Measurements from ENCODE around the gene PADI1.

Gene PADI1

GRCh38 chr1:17183388-17184160 lies 21.4 kb upstream of the PADI1 start:
- DNase-seq, result no peak

- DNase-seq, result no peak
Measured at GRCh38 chr1:17184161-17184665, 20.7 kb upstream of the PADI1 start.

GRCh38 chr1:17184822-17185484 lies 20.0 kb upstream of the PADI1 start:
- DNase-seq, result no peak

GRCh38 chr1:17185485-17185860 lies 19.5 kb upstream of the PADI1 start:
- no peak for DNase-seq

- DNase-seq, result no peak
Measured at GRCh38 chr1:17186216-17186909, 18.6 kb upstream of the PADI1 start.

GRCh38 chr1:17187051-17187450 lies 17.9 kb upstream of the PADI1 start:
- DNase-seq, result no peak

GRCh38 chr1:17188217-17188616 lies 16.7 kb upstream of the PADI1 start:
- DNase-seq, result no peak

GRCh38 chr1:17188889-17189631 lies 15.9 kb upstream of the PADI1 start:
- no peak for DNase-seq

GRCh38 chr1:17189632-17189990 lies 15.3 kb upstream of the PADI1 start:
- no peak for DNase-seq

GRCh38 chr1:17190010-17190995 lies 14.6 kb upstream of the PADI1 start:
- DNase-seq, result no peak

GRCh38 chr1:17191990-17192242 lies 13.0 kb upstream of the PADI1 start:
- DNase-seq, result no peak

- DNase-seq, result no peak
Measured at GRCh38 chr1:17192394-17193221, 12.3 kb upstream of the PADI1 start.

GRCh38 chr1:17193222-17194132 lies 11.5 kb upstream of the PADI1 start:
- no peak for DNase-seq

- DNase-seq, result no peak
Measured at GRCh38 chr1:17194133-17194475, 10.8 kb upstream of the PADI1 start.

- DNase-seq, result no peak
Measured at GRCh38 chr1:17194615-17195528, 10.1 kb upstream of the PADI1 start.

- no peak for DNase-seq
Measured at GRCh38 chr1:17195731-17196130, 9.2 kb upstream of the PADI1 start.

- DNase-seq, result no peak
Measured at GRCh38 chr1:17196496-17197185, 8.3 kb upstream of the PADI1 start.

- DNase-seq, result no peak
Measured at GRCh38 chr1:17197696-17198095, 7.2 kb upstream of the PADI1 start.

All from NCI-H1092 (cell line).